Endodermal cell (in vitro differentiated cells): Measurements from ENCODE around the gene EFCAB11. TPM values are rescaled to one million over a fixed set of nuclear protein-coding genes. Genes with fewer than 3 reads are reported as not detected.

Experiments used
- DNase-seq: peaks from one replicate; pipeline ENCODE4 v3.0.0-alpha.2; 2017
- H3K27ac ChIP-seq: 2 replicates; pipeline ENCODE4 v1.5.1; 2013; ENCODE audit warnings: mild to moderate bottlenecking, low read depth, low read length, moderate library complexity
- H3K27me3 ChIP-seq: 2 replicates; pipeline ENCODE4 v1.6.1; 2013; ENCODE audit warnings: mild to moderate bottlenecking, low read length, moderate library complexity; ENCODE audit not compliant: insufficient read depth, control insufficient read depth, poor library complexity, severe bottlenecking
- H3K36me3 ChIP-seq: 2 replicates; pipeline ENCODE4 v1.7.0; 2013; ENCODE audit warnings: mild to moderate bottlenecking, low read length, moderate library complexity; ENCODE audit not compliant: control insufficient read depth, insufficient read depth
- H3K4me1 ChIP-seq: one replicate; pipeline ENCODE4 v1.7.0; 2013; ENCODE audit warnings: low read length; ENCODE audit not compliant: control insufficient read depth, insufficient read depth
- H3K4me3 ChIP-seq: 2 replicates; pipeline ENCODE4 v1.5.1; 2013; ENCODE audit warnings: mild to moderate bottlenecking, low read length, moderate library complexity
- H3K9ac ChIP-seq: 2 replicates; pipeline ENCODE4 v1.6.1; 2013; ENCODE audit warnings: mild to moderate bottlenecking, low read length, moderate library complexity; ENCODE audit not compliant: poor library complexity, severe bottlenecking; ENCODE audit errors: extremely low read depth
- H3K9me3 ChIP-seq: 2 replicates; pipeline ENCODE4 v1.6.1; 2013; ENCODE audit warnings: mild to moderate bottlenecking, low read length, moderate library complexity; ENCODE audit not compliant: control insufficient read depth
- H3K27ac Mint-ChIP-seq: 2 replicates; pipeline ENCODE4 v1.8.0; 2020; ENCODE audit warnings: mixed read lengths
- H3K27me3 Mint-ChIP-seq: 2 replicates; pipeline ENCODE4 v1.8.0; 2021; ENCODE audit warnings: mild to moderate bottlenecking, mixed read lengths; ENCODE audit not compliant: insufficient read depth
- H3K36me3 Mint-ChIP-seq: 2 replicates; pipeline ENCODE4 v1.8.0; 2020; ENCODE audit warnings: low read depth, mixed read lengths
- H3K4me1 Mint-ChIP-seq: 2 replicates; pipeline ENCODE4 v1.8.0; 2020; ENCODE audit warnings: mixed read lengths
- H3K4me3 Mint-ChIP-seq: 2 replicates; pipeline ENCODE4 v1.8.0; 2020; ENCODE audit warnings: mild to moderate bottlenecking, moderate library complexity, mixed read lengths
- H3K9me3 Mint-ChIP-seq: 2 replicates; pipeline ENCODE4 v1.8.0; 2020; ENCODE audit warnings: mild to moderate bottlenecking, mixed read lengths
- CTCF ChIP-seq: fragments of 200-600 bp; sonication (generic); conservative IDR thresholded peaks from 2 replicates; pipeline ENCODE4 v1.5.0; 2021; ENCODE audit warnings: antibody characterized with exemption, mild to moderate bottlenecking
- WGBS, 2 experiments: methylation state at CpG; one replicate each; pipeline versions ENCODE4 v1.1.5 to v1.1.7; 2013; ENCODE audit warnings: missing lambda C conversion rate in 2 of 2, mixed read lengths in 1 of 2; ENCODE audit not compliant: insufficient coverage in 1 of 2, insufficient read length in 1 of 2; 5-methylcytosine and 5-hydroxymethylcytosine counted together
- total RNA-seq, 2 donors: library from RNA; stranded (reverse); fragmentation: NEBNext Ultra II Directional in 1 of 2; extraction: Animal tissue kit (Norgen Biotek cat#: 25700) in 1 of 2; gene quantifications; 2 replicates in 1 of 2; 3 replicates in 1 of 2; pipeline ENCODE4 v1.2.1, GENCODE V29; 2021

EFCAB11 gene
- total RNA-seq, 2 donors from 2014 or later = 23.8 to 47.6 TPM

- Mint-ChIP-seq H3K27ac (no peak overlapping the region), H3K9me3 (no peaks in the 10 kb centered on the region), H3K36me3 (no peaks in the 10 kb centered on the region), H3K4me3 (no peak overlapping the region), H3K27me3 (no peaks in the 10 kb centered on the region), H3K4me1 (peaks cover 3% of the 10 kb centered on the region)
- no peaks in the 10 kb centered on the region for H3K9me3 ChIP-seq
- H3K4me3 ChIP-seq = no peak overlapping the region
- H3K27ac ChIP-seq = no peak overlapping the region
- TF ChIP-seq CTCF = no peak
- no peaks in the 10 kb centered on the region for H3K27me3 ChIP-seq
- WGBS, 2 experiments = 93 to 95% methylated on average over 4 to 5 of the region's 5 CpGs
- no peaks in the 10 kb centered on the region for H3K4me1 ChIP-seq
- H3K9ac ChIP-seq = no peak overlapping the region
- DNase-seq = no peak
- H3K36me3 ChIP-seq = no peaks in the 10 kb centered on the region
Observed at GRCh38 chr14:89845346-89845745, 109.2 kb downstream of the EFCAB11 start.

GRCh38 chr14:89844508-89844907 lies 110.0 kb downstream of the EFCAB11 start:
- peaks cover 3% of the 10 kb centered on the region for H3K4me1 Mint-ChIP-seq
- no peaks in the 10 kb centered on the region for H3K27me3 Mint-ChIP-seq
- Histone ChIP-seq H3K9ac (no peak overlapping the region), H3K27me3 (no peaks in the 10 kb centered on the region), H3K27ac (no peak overlapping the region), H3K9me3 (no peaks in the 10 kb centered on the region), H3K36me3 (no peaks in the 10 kb centered on the region), H3K4me1 (no peaks in the 10 kb centered on the region), H3K4me3 (no peak overlapping the region)
- H3K36me3 Mint-ChIP-seq = no peaks in the 10 kb centered on the region
- WGBS, 2 experiments = 80 to 94% methylated on average over 1 of the region's 1 CpG
- no peak overlapping the region for H3K4me3 Mint-ChIP-seq
- no peak for TF ChIP-seq CTCF
- no peak for DNase-seq
- H3K9me3 Mint-ChIP-seq = no peaks in the 10 kb centered on the region
- no peak overlapping the region for H3K27ac Mint-ChIP-seq

- H3K27me3 Mint-ChIP-seq = no peaks in the 10 kb centered on the region
Observed at GRCh38 chr14:89842837-89843236, 111.7 kb downstream of the EFCAB11 start.

More at GRCh38 chr14:89842837-89843236, 111.7 kb downstream of the EFCAB11 start:
- Histone ChIP-seq H3K4me3 (no peak overlapping the region), H3K4me1 (no peaks in the 10 kb centered on the region), H3K27me3 (no peaks in the 10 kb centered on the region), H3K36me3 (no peaks in the 10 kb centered on the region), H3K27ac (no peak overlapping the region), H3K9ac (no peak overlapping the region), H3K9me3 (peaks cover 11% of the 10 kb centered on the region)
- Mint-ChIP-seq H3K4me3 (no peak overlapping the region), H3K4me1 (peaks cover 3% of the 10 kb centered on the region), H3K36me3 (peaks cover 7% of the 10 kb centered on the region), H3K27ac (no peak overlapping the region), H3K9me3 (peaks cover 13% of the 10 kb centered on the region)
- 90 to 100% methylated on average over 2 to 3 of the region's 3 CpGs for WGBS, 2 experiments
- TF ChIP-seq CTCF = no peak
- DNase-seq = no peak
